T-cell (primary cell): Measurements from ENCODE around the gene MEGF10. TPM values are rescaled to one million over a fixed set of nuclear protein-coding genes. Genes with fewer than 3 reads are reported as not detected.

Source experiments
- ATAC-seq, 4 experiments: fragments of 200-7000 bp in 3 of 4; fragments of 150-1000 bp in 1 of 4; cut with Tn5 transposase; replicated peaks in 1 of 4; 1 replicate in 3 of 4; 2 replicates in 1 of 4; pipeline ENCODE4 v1.10.0; 2021; ENCODE audit warnings: moderate library complexity in 3 of 4, mild to moderate bottlenecking in 2 of 4, moderate number of reproducible peaks in 1 of 4
- CTCF ChIA-PET, 2 donors: fragments of 300-600 bp; sonication (Branson Sonifier 250); formaldehyde crosslinking; loops; one replicate each; lab custom pipeline; 2022; ENCODE audit warnings: antibody characterized with exemption in 2 of 2; lab: Charles Lee
- POLR2A ChIA-PET, 2 donors: fragments of 300-600 bp; sonication (Branson Sonifier 250); formaldehyde crosslinking; loops; one replicate each; lab custom pipeline; 2022; ENCODE audit warnings: antibody characterized with exemption in 2 of 2; lab: Charles Lee
- DNase-seq, 35 experiments: peaks; one replicate each; pipeline versions ENCODE4 v3.0.0 to v3.0.0-alpha.2; 2013 to 2023
- H3K27ac ChIP-seq: one replicate; pipeline ENCODE4 v1.5.1; 2013; ENCODE audit warnings: low read length
- H3K27me3 ChIP-seq, 2 experiments: replicated peaks in 1 of 2; 1 replicate in 1 of 2; 2 replicates in 1 of 2; pipeline versions ENCODE4 v1.6.1 to v1.7.0; 2013; ENCODE audit warnings: low read length in 1 of 2, mixed read lengths in 1 of 2; ENCODE audit not compliant: control insufficient read depth in 2 of 2, insufficient read depth in 2 of 2; ENCODE audit errors: extremely low read depth in 1 of 2
- H3K36me3 ChIP-seq, 2 donors: 1 replicate in 1 of 2; 2 replicates in 1 of 2; pipeline versions ENCODE4 v1.6.1 to v1.7.0; 2013; ENCODE audit warnings: low read length in 1 of 2; ENCODE audit not compliant: control insufficient read depth in 2 of 2, insufficient read depth in 1 of 2; ENCODE audit errors: extremely low read depth in 1 of 2
- H3K4me1 ChIP-seq, 2 experiments: 1 replicate in 1 of 2; 2 replicates in 1 of 2; pipeline versions ENCODE4 v1.6.1 to v1.7.0; 2013; ENCODE audit warnings: low read length in 2 of 2, mixed read lengths in 1 of 2; ENCODE audit not compliant: insufficient read depth in 2 of 2, control insufficient read depth in 1 of 2; ENCODE audit errors: extremely low read depth in 1 of 2
- H3K4me3 ChIP-seq, 2 donors: 1 replicate in 1 of 2; 2 replicates in 1 of 2; pipeline versions ENCODE4 v1.5.1 to v1.7.0; 2013; ENCODE audit warnings: mild to moderate bottlenecking in 2 of 2, low read length in 1 of 2, moderate library complexity in 1 of 2; ENCODE audit not compliant: control insufficient read depth in 1 of 2; ENCODE audit errors: extremely low read depth in 1 of 2
- H3K9me3 ChIP-seq: 2 replicates; pipeline ENCODE4 v1.7.0; 2013
- H3K27ac Mint-ChIP-seq, 2 donors: one replicate each; pipeline ENCODE4 v1.8.0; 2020 to 2021; ENCODE audit warnings: mild to moderate bottlenecking in 2 of 2, mixed read lengths in 2 of 2
- H3K27me3 Mint-ChIP-seq, 2 donors: one replicate each; pipeline ENCODE4 v1.8.0; 2021 to 2022; ENCODE audit warnings: mixed read lengths in 2 of 2
- H3K36me3 Mint-ChIP-seq: one replicate; pipeline ENCODE4 v1.8.0; 2021; ENCODE audit warnings: mixed read lengths
- H3K4me1 Mint-ChIP-seq, 3 donors: one replicate each; pipeline ENCODE4 v1.8.0; 2020 to 2022; ENCODE audit warnings: mixed read lengths in 3 of 3, mild to moderate bottlenecking in 1 of 3
- H3K4me3 Mint-ChIP-seq, 3 donors: one replicate each; pipeline ENCODE4 v1.8.0; 2020 to 2022; ENCODE audit warnings: mild to moderate bottlenecking in 3 of 3, mixed read lengths in 3 of 3, moderate library complexity in 3 of 3
- H3K9me3 Mint-ChIP-seq, 3 donors: one replicate each; pipeline ENCODE4 v1.8.0; 2020 to 2022; ENCODE audit warnings: mixed read lengths in 3 of 3
- WGBS: methylation state at CpG from one replicate; pipeline ENCODE4 v1.1.5; 2013; ENCODE audit warnings: missing lambda C conversion rate; ENCODE audit not compliant: insufficient coverage; 5-methylcytosine and 5-hydroxymethylcytosine counted together
- total RNA-seq, 35 experiments: library from RNA in 6 of 35; stranded (reverse) in 6 of 35; fragments of 120-200 nt in 1 of 35; gene quantifications; one replicate each; pipeline versions ENCODE4 v1.2.1 to v1.2.4 and lab custom pipeline; 2013 to 2026

The MEGF10 gene
- total RNA-seq, 5 donors from 2014 or later (not counting 1 experiment from before 2014, with no cell fraction given): 0.06 to 0.89 (median 0.47) TPM; not detected in 2

- H3K36me3 Mint-ChIP-seq: no peaks in the 10 kb centered on the region
- Histone ChIP-seq H3K9me3 (no peaks in the 10 kb centered on the region), H3K36me3 (no peaks in the 10 kb centered on the region), H3K27ac (no peak overlapping the region), H3K27me3 (no peaks in the 10 kb centered on the region), H3K4me1 (no peaks in the 10 kb centered on the region), H3K4me3 (no peak overlapping the region)
- POLR2A ChIA-PET: no interaction called here
- no peaks in the 10 kb centered on the region for H3K4me1 Mint-ChIP-seq
- no CpG with 5 or more reads among the region's 1 CpG for WGBS
- DNase-seq (no peak), ATAC-seq (no peak)
- CTCF ChIA-PET: no interaction called here
- H3K27ac Mint-ChIP-seq: no peak overlapping the region
- peaks cover 9 to 12% of the 10 kb centered on the region in 2 donors for H3K27me3 Mint-ChIP-seq
- no peaks in the 10 kb centered on the region for H3K9me3 Mint-ChIP-seq
- no peak overlapping the region for H3K4me3 Mint-ChIP-seq
Measured at GRCh38 chr5:127444171-127444570, 153.6 kb downstream of the MEGF10 start.

GRCh38 chr5:127445328-127445727 is 154.7 kb downstream of the MEGF10 start:
- Histone ChIP-seq H3K27me3 (no peaks in the 10 kb centered on the region), H3K27ac (no peak overlapping the region), H3K4me3 (no peak overlapping the region), H3K9me3 (no peaks in the 10 kb centered on the region), H3K36me3 (no peaks in the 10 kb centered on the region), H3K4me1 (no peaks in the 10 kb centered on the region)
- Mint-ChIP-seq H3K4me1 (no peaks in the 10 kb centered on the region), H3K36me3 (no peaks in the 10 kb centered on the region), H3K4me3 (no peak overlapping the region), H3K27me3 (peaks cover 9 to 16% of the 10 kb centered on the region in 2 donors), H3K27ac (no peak overlapping the region), H3K9me3 (no peaks in the 10 kb centered on the region)
- ATAC-seq (no peak), DNase-seq (no peak)
- WGBS: 89% methylated on average over 2 of the region's 4 CpGs
- CTCF ChIA-PET: no interaction called here
- POLR2A ChIA-PET: interaction anchor here (0.7 kb wide), 2 partner anchors 311 to 436 kb away, joined by 3 to 5 read pairs; no protein-coding TSS in a partner anchor

- no peak overlapping the region for H3K4me3 ChIP-seq
- H3K27ac ChIP-seq: no peak overlapping the region
- ChIA-PET POLR2A (interaction anchor here in 1 of 2 donors (0.8 kb wide), 1 partner anchor 49 kb away, joined by 3 read pairs; no protein-coding TSS in a partner anchor), CTCF (no interaction called here)
- WGBS: no CpG with 5 or more reads among the region's 2 CpGs
- Mint-ChIP-seq H3K9me3 (no peaks in the 10 kb centered on the region), H3K4me3 (no peak overlapping the region), H3K4me1 (no peaks in the 10 kb centered on the region), H3K27ac (no peak overlapping the region), H3K27me3 (peaks cover 0 to 16% of the 10 kb centered on the region in 2 donors), H3K36me3 (no peaks in the 10 kb centered on the region)
- no peak for ATAC-seq
- H3K9me3 ChIP-seq: no peaks in the 10 kb centered on the region
- H3K27me3 ChIP-seq: no peaks in the 10 kb centered on the region
- H3K36me3 ChIP-seq: no peaks in the 10 kb centered on the region
- no peaks in the 10 kb centered on the region for H3K4me1 ChIP-seq
- DNase-seq: no peak
Measured at GRCh38 chr5:127446626-127447025, 156.0 kb downstream of the MEGF10 start.

- H3K9me3 ChIP-seq: no peaks in the 10 kb centered on the region
- H3K27me3 ChIP-seq: no peaks in the 10 kb centered on the region
- H3K27me3 Mint-ChIP-seq: peaks cover 1 to 16% of the 10 kb centered on the region in 2 donors
- H3K4me1 Mint-ChIP-seq: no peaks in the 10 kb centered on the region
- no peak overlapping the region for H3K27ac ChIP-seq
- H3K36me3 Mint-ChIP-seq: no peaks in the 10 kb centered on the region
- H3K27ac Mint-ChIP-seq: no peak overlapping the region
- H3K4me1 ChIP-seq: no peaks in the 10 kb centered on the region
- DNase-seq: no peak
- WGBS: 85% methylated on average over 3 of the region's 7 CpGs
- no peak overlapping the region for H3K4me3 ChIP-seq
- POLR2A ChIA-PET: no interaction called here
- no peak for ATAC-seq
- no peaks in the 10 kb centered on the region for H3K9me3 Mint-ChIP-seq
- H3K4me3 Mint-ChIP-seq: no peak overlapping the region
- CTCF ChIA-PET: no interaction called here
- no peaks in the 10 kb centered on the region for H3K36me3 ChIP-seq
Measured at GRCh38 chr5:127447827-127448226, 157.2 kb downstream of the MEGF10 start.

- Mint-ChIP-seq H3K9me3 (no peaks in the 10 kb centered on the region), H3K36me3 (no peaks in the 10 kb centered on the region), H3K27me3 (peaks cover 3 to 18% of the 10 kb centered on the region in 2 donors), H3K27ac (no peak overlapping the region), H3K4me1 (no peaks in the 10 kb centered on the region), H3K4me3 (no peak overlapping the region)
- no peaks in the 10 kb centered on the region for H3K36me3 ChIP-seq
- H3K4me3 ChIP-seq: no peak overlapping the region
- no peaks in the 10 kb centered on the region for H3K9me3 ChIP-seq
- 100% methylated on average over 1 of the region's 3 CpGs for WGBS
- DNase-seq (no peak), ATAC-seq (no peak)
- ChIA-PET POLR2A (no interaction called here), CTCF (no interaction called here)
- no peak overlapping the region for H3K27ac ChIP-seq
- H3K4me1 ChIP-seq: no peaks in the 10 kb centered on the region
- H3K27me3 ChIP-seq: no peaks in the 10 kb centered on the region
Measured at GRCh38 chr5:127450046-127450445, 159.4 kb downstream of the MEGF10 start.

- ATAC-seq (no peak), DNase-seq (no peak)
- Mint-ChIP-seq H3K9me3 (no peaks in the 10 kb centered on the region), H3K4me1 (no peaks in the 10 kb centered on the region), H3K36me3 (no peaks in the 10 kb centered on the region), H3K27ac (no peak overlapping the region), H3K4me3 (no peak overlapping the region), H3K27me3 (peaks cover 3 to 21% of the 10 kb centered on the region in 2 donors)
- POLR2A ChIA-PET: no interaction called here
- Histone ChIP-seq H3K9me3 (no peaks in the 10 kb centered on the region), H3K36me3 (no peaks in the 10 kb centered on the region), H3K4me3 (no peak overlapping the region), H3K27ac (no peak overlapping the region), H3K27me3 (no peaks in the 10 kb centered on the region), H3K4me1 (no peaks in the 10 kb centered on the region)
- WGBS: no CpG with 5 or more reads among the region's 4 CpGs
- CTCF ChIA-PET: no interaction called here
Measured at GRCh38 chr5:127451096-127451495, 160.5 kb downstream of the MEGF10 start.

GRCh38 chr5:127452626-127453025 is 162.0 kb downstream of the MEGF10 start:
- H3K27ac ChIP-seq: no peak overlapping the region
- no peak overlapping the region for H3K4me3 ChIP-seq
- ATAC-seq: no peak
- Mint-ChIP-seq H3K4me1 (no peaks in the 10 kb centered on the region), H3K4me3 (no peak overlapping the region), H3K36me3 (no peaks in the 10 kb centered on the region), H3K9me3 (no peaks in the 10 kb centered on the region), H3K27ac (no peak overlapping the region), H3K27me3 (peaks cover 3 to 26% of the 10 kb centered on the region in 2 donors)
- CTCF ChIA-PET: no interaction called here
- DNase-seq: no peak
- WGBS: 70% methylated on average over 3 of the region's 4 CpGs
- H3K4me1 ChIP-seq: no peaks in the 10 kb centered on the region
- H3K36me3 ChIP-seq: no peaks in the 10 kb centered on the region
- H3K9me3 ChIP-seq: no peaks in the 10 kb centered on the region
- no peaks in the 10 kb centered on the region for H3K27me3 ChIP-seq
- POLR2A ChIA-PET: no interaction called here
